Endothelial cell of coronary artery (primary cell): ENCODE results near the gene PRR15. TPM values are rescaled to one million over a fixed set of nuclear protein-coding genes. Genes with fewer than 3 reads are reported as not detected.

Experiments used
- total RNA-seq: library from RNA; depleted of rRNA; stranded (reverse); fragments of >200 nt; gene quantifications from 2 replicates; pipeline ENCODE4 v1.2.3, GENCODE V29; 2014

Gene PRR15, protein sequence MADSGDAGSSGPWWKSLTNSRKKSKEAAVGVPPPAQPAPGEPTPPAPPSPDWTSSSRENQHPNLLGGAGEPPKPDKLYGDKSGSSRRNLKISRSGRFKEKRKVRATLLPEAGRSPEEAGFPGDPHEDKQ
- 0.45 and 7.7 TPM in 2 replicates for total RNA-seq

DNA sequence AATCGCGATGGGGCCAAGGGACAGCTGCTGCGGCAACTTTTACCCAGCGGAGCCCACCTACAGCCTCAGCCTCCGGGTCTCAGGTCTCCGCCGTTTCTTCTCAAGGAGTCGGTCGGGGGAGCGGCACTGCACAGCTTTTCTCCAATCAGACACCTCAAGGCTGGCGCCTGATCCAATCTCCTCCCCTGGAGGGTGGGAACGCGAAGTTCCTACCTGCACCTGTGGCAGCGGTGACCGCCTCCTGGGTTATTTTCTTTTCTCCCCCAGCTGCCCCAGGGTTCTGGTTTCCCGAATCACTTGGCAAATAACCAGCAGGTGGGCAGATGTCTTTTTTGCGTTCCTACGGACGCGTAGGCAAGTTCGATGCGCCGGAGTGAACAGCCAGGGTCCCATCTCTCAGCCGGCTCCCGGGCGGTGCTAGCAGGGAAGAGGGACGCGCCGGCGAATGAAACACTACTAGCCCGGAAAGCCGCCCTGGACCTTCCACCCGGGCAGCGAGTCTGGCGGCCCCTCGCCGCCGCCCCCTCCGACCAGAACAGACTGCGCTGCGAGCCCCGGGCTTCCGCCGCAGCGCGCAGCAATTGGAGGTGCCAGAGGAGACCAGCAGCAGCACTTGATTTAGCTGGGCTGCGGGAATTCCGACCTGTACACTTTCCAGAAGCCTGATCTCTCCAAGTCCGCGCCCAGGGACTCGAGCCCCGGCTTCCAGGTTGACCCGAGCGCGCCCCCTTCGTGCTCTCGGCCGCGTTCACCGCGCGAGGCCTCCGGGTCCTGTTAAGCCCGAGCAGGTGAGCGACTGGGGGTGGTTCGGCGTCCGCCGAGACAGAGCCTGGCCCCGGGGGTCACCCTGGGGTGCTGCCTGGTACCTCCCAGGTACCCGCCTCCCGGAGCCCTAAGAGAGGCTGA, at the start of gene PRR15:
PRR15 (plus strand) TSS at position 246 of the 906 bp plus-strand sequence. CDS start 2,495 bp downstream, outside the sequence.

Other genes starting within 250 kb of the PRR15 start
- not detected in 2 replicates for gene WIPF3, start 242.7 kb downstream of the PRR15 start, total RNA-seq